K562 (cell line): ENCODE data around the gene PPIP5K2. TPM values are rescaled to one million over a fixed set of nuclear protein-coding genes. Genes with fewer than 3 reads are reported as not detected.

ENCODE experiments used
- ARID4B ChIP-seq: sonication (generic); formaldehyde crosslinking; IDR thresholded peaks from 2 replicates; pipeline ENCODE4 v1.8.0; 2022; ENCODE audit warnings: mild to moderate bottlenecking, missing genetic modification reagents
- BDP1 ChIP-seq: IDR thresholded peaks from 3 replicates; pipeline ENCODE4 v1.6.1; 2011; ENCODE audit not compliant: insufficient read length, insufficient read depth
- CGGBP1 ChIP-seq: fragments of 250-450 bp; sonication (Bioruptor Pico); IDR thresholded peaks from 2 replicates; pipeline ENCODE4 v1.9.0; 2021; ENCODE audit warnings: mild to moderate bottlenecking
- ETV5 ChIP-seq: sonication (generic); formaldehyde crosslinking; IDR thresholded peaks from 2 replicates; pipeline ENCODE4 v1.4.0; 2020; ENCODE audit warnings: low read depth, mild to moderate bottlenecking, missing genetic modification reagents
- FIP1L1 ChIP-seq: fragments of 200-400 bp; formaldehyde crosslinking; IDR thresholded peaks from 2 replicates; pipeline ENCODE4 v1.6.1; 2018; ENCODE audit warnings: mild to moderate bottlenecking, low read depth, low read length; ENCODE audit not compliant: poor library complexity, severe bottlenecking
- HDGF ChIP-seq: fragments of 450-650 bp; IDR thresholded peaks from 2 replicates; pipeline ENCODE4 v1.6.1; 2016
- KLF16 ChIP-seq: IDR thresholded peaks from 2 replicates; pipeline ENCODE4 v1.6.1; 2016; ENCODE audit warnings: antibody characterized with exemption
- MIER1 ChIP-seq: fragments of 450-650 bp; IDR thresholded peaks from 2 replicates; pipeline ENCODE4 v1.6.1; 2016; ENCODE audit warnings: antibody characterized with exemption, mild to moderate bottlenecking, low read depth
- MTA1 ChIP-seq: fragments of 450-650 bp; IDR thresholded peaks from 2 replicates; pipeline ENCODE4 v1.6.1; 2017; ENCODE audit warnings: borderline replicate concordance
- NR3C1 ChIP-seq: sonication (generic); formaldehyde crosslinking; IDR thresholded peaks from 2 replicates; pipeline ENCODE4 v1.8.1; 2022; ENCODE audit warnings: missing genetic modification reagents
- PCBP2 ChIP-seq: fragments of 200-400 bp; formaldehyde crosslinking; IDR thresholded peaks from 2 replicates; pipeline ENCODE4 v1.6.1; 2018; ENCODE audit warnings: low read length, low read depth, mild to moderate bottlenecking, moderate library complexity; ENCODE audit not compliant: poor library complexity, severe bottlenecking
- PHB ChIP-seq: fragments of 250-450 bp; sonication (Bioruptor Pico); IDR thresholded peaks from 2 replicates; pipeline ENCODE4 v1.5.0; 2021
- POLR2AphosphoS2 ChIP-seq: IDR thresholded peaks from 2 replicates; pipeline ENCODE4 v1.6.1; 2012; ENCODE audit warnings: low read length, improper control_type of control experiment
- TRIM28 ChIP-seq: fragments of 450-650 bp; IDR thresholded peaks from 2 replicates; pipeline ENCODE4 v1.6.1; 2017
- YY1 ChIP-seq, 3 experiments: IDR thresholded peaks; 2 replicates each; pipeline ENCODE4 v1.6.1; 2011; ENCODE audit warnings: low read length in 2 of 3, mild to moderate bottlenecking in 2 of 3, moderate library complexity in 2 of 3, borderline replicate concordance in 1 of 3, control low read depth in 1 of 3, low read depth in 1 of 3; ENCODE audit not compliant: insufficient read depth in 3 of 3, insufficient replicate concordance in 2 of 3, control insufficient read depth in 1 of 3, insufficient read length in 1 of 3; ENCODE audit errors: extremely low read depth in 1 of 3
- ZBTB33 ChIP-seq: sonication (generic); formaldehyde crosslinking; IDR thresholded peaks from 2 replicates; pipeline ENCODE4 v1.8.1; 2023; ENCODE audit warnings: mild to moderate bottlenecking, missing genetic modification reagents
- ZNF277 ChIP-seq: fragments of 250-450 bp; sonication (Bioruptor Pico); IDR thresholded peaks from 2 replicates; pipeline ENCODE4 v1.8.0; 2022; ENCODE audit warnings: inconsistent platforms, mild to moderate bottlenecking, moderate library complexity, borderline replicate concordance
- polyA plus RNA-seq, 8 experiments: library from polyadenylated mRNA; depleted of rRNA in 4 of 8; stranded (reverse) in 5 of 8; unstranded in 3 of 8; fragments of >200 nt; fragmentation: Nextera tagmentation in 2 of 8; fragmentation: Illumina TruSeq in 1 of 8; extraction: Ambion mirVana in 2 of 8; extraction: Trizol in 1 of 8; gene quantifications; 2 replicates each; pipeline versions ENCODE4 v1.2.1 to v1.2.3, GENCODE V29; 2011 to 2014; ENCODE audit warnings: inconsistent platforms in 1 of 8, missing spikeins in 1 of 8
- total RNA-seq, 7 experiments: library from RNA; depleted of rRNA in 6 of 7; stranded (reverse); fragments of >200 nt in 6 of 7; fragmentation: Illumina TruSeq in 2 of 7; extraction: Trizol in 2 of 7; gene quantifications; 2 replicates each; pipeline versions ENCODE4 v1.2.1 to v1.2.3, GENCODE V29; 2011 to 2021; ENCODE audit warnings: low replicate concordance in 1 of 7

The PPIP5K2 gene
- total and polyA plus RNA-seq, 9 of the 15 experiments (the other 6 are each of a cell fraction or from before 2014, with no cell fraction given): 39.4 to 150 (median 99.1) TPM

GRCh38 chr5:103259705-103260355 is 139.7 kb downstream of the PPIP5K2 start (continued):
- TF ChIP-seq ZNF277 (CRISPR knock-in tag): no peak
- TF ChIP-seq CGGBP1 (CRISPR knock-in tag): no peak
- no peak for TF ChIP-seq TRIM28
- TF ChIP-seq FIP1L1: peak; percentile 15
- TF ChIP-seq POLR2AphosphoS2: no peak
- peak; percentile 40; the same call in 1 of the 2 replicates for TF ChIP-seq HDGF
- TF ChIP-seq MIER1: no peak
- TF ChIP-seq NR3C1 (CRISPR knock-in tag): 0 out of 2 replicates have a peak, but pooled peaks have one; percentile 1
- TF ChIP-seq ARID4B (CRISPR knock-in tag): 0 out of 2 replicates have a peak, but pooled peaks have one; percentile 31
- 0 out of 2 replicates have a peak, but pooled peaks have one; percentile 17 for TF ChIP-seq PHB (CRISPR knock-in tag)
- TF ChIP-seq BDP1: no peak
- TF ChIP-seq MTA1: peak; percentile 30; the same call in 1 of the 2 replicates
- 0 out of 2 replicates have a peak, but pooled peaks have one; percentile 8 for TF ChIP-seq ZBTB33 (CRISPR knock-in tag)
- no peak for TF ChIP-seq PCBP2
- TF ChIP-seq ETV5 (CRISPR knock-in tag): no peak
- TF ChIP-seq YY1 (IDR thresholded peaks at IDR 0.05; ENCODE audit: borderline replicate concordance in 1 of 3, control insufficient read depth in 1 of 3, extremely low read depth in 1 of 3, insufficient read depth in 3 of 3, insufficient read length in 1 of 3, insufficient replicate concordance in 2 of 3, low read depth in 1 of 3, low read length in 2 of 3): peak in 1 of 3 experiments; percentile 8
- no peak for TF ChIP-seq KLF16
